SH-SY5Y (cell line): ENCODE results near the gene RBM18.
A peak's percentile ranks its signal among the peaks of the same experiment; 100 is the strongest.

Source experiments
- GATA2 ChIP-seq: IDR thresholded peaks from 2 replicates; pipeline ENCODE4 v1.6.1; 2011; ENCODE audit warnings: mild to moderate bottlenecking, low read depth, low read length
- GATA3 ChIP-seq: IDR thresholded peaks from 2 replicates; pipeline ENCODE4 v1.6.1; 2011; ENCODE audit warnings: low read depth, mild to moderate bottlenecking, low read length, moderate library complexity

RBM18 gene

DNA sequence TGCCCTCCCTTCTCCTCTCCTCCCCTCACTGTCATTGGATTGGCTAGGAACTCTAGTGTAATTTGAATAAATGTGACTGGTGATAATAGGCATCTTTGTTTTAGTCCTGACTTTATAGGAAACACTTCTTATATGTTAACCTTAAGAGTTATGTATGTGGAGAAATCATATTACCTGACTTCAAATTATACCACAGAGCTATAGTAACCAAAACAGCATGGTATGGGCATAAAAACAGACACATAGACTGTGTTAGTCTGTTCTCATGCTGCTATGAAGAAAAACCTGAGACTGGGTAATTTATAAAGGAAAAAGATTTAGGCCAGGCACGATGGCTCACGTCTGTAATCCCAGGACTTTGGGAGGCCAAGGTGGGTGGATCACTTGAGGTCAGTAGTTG is 9.4 kb upstream of the RBM18 start:
- TF ChIP-seq GATA2 = no peak
- TF ChIP-seq GATA3 = no peak

DNA sequence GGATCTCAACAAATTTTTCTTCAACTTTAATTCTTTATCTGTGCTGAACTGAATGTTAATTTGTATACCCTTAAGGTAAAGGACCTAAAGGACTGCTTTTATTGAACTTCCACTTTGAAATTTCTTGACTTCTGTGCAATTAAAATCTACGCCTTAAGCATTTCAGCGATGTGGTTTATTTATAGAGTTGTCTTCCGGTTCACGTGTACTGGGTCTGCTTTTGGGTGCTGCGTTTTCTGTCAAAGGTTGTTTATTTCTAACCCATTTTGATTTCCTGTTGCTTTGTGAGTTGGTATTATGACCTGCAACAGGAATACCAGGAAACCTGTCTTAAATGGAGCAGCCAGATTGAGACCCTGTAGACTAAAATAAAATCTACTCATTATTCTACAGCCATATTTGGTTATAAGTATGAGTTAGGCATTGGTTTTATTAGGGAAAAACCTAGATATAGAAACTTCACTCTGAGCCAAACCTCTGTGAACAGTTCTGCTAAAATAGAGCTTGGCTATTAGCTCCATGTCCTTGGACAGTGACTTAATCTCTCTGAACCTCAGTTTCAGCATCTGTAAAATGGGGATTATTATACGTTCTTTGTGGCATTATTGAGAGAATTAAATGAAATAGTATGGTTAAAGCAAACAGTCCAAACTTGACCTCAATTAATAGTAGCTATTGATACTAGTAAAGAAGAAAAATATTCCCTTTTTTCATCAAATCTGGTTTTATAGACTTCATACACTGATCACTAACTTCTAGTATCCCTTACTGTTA is 3.6 kb upstream of the RBM18 start:
- TF ChIP-seq GATA3 (no peak), GATA2 (no peak)

DNA sequence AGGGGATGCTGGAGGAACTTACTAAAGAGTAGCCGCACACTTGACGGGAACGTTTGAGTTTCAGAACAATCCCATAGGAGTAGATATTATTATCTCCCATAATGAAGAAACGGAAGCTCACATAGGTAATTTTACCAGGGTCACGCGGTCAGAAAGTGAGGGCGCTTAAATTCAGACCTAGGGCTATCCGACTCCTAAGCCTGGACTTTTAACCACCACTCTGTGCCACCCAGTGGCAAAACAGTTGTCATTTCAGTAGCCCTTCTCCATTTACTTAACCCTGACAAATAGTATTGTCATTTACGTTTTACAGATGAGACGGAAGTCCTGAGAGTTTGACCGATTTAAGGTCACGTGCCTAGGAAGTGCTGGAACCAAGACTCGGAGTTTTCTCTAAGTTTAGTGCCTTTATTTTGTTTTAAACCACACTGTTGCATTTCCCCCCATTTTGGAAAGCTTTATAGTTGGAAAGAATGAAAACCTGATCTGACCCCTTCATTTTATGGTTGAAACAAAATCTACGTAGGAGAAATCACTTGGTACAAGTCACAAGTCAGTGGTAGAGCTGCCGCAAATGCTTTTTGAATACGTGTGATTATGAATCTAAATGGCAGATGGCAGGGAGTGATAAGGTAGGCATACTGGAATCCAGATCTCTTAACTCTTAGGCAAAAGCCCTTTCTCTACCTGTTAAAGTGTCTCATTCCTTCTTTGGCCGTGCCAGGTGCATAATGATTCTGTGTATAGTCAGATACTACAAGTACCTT is 692 bp upstream of the RBM18 start:
- TF ChIP-seq GATA3 (no peak), GATA2 (peak; percentile 21; the same call in 1 of the 2 replicates)

DNA sequence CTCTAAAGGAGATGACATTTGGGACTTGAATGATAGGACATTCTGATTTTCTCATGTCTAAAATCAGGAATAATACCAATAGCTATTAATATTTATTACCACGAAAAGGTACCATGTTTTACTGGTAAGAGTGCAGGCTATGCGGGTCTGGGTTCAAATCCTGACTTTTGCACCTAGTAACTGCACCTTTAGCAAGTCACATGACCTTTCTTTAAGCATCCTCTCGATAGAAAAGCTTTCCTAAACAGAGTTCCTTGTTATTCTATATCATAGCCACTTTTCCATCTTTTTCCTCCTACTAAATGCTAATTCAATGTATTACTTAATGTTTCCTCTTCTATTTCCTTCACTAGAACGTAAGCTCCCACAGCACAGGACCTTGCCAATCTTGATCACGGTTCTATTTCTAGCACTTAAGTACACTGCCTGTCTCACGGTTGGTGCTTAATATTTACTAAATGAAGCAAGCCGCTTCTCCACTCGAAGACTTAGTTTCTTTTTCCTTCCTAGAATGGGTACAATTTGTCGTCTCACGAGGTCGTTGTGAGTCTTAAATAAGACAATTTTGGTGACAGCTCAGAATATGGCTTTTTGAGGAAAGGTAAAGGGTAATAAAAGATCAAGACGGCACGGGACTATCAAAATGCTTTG is 816 bp downstream of the RBM18 start:
- TF ChIP-seq GATA3 = no peak
- no peak for TF ChIP-seq GATA2

DNA sequence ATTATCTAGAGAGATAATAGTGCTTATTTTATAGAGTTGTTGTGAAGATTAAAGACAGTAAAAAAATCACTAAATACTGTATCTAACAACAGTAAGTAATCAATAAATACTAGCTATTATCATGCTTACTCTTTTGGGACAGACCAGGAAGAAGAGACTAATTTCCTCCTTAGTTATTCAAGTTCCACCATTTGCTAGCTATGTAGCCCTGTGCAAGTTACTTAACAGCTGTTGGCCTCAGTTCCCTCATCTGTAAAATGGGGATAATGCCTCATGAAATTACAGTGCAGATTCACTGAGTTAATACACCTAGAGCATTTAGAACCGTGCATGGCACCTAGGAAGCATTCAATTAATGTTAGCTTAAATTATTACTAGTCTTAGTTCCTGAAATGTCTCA is 2.6 kb downstream of the RBM18 start:
- TF ChIP-seq GATA2 (no peak), GATA3 (no peak)

DNA sequence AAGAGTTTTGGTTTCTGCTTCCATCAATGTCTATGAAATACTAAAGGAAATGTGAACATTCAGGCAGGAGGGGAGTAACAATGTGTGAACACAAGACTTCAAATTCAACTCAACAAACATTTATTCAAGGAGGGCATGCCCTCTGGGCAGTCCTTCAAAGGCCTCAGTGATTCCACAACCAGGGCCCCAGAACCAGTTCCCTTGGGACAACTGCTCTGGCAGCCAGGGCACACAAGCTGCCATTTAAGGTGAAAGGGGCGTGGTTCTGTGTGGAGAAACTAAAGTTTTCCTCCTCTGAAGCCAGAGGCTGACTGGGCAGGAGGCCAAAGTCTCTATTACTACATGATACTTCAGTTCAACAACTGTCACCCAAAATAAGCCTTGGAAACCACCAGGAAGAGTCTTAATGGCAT is 3.2 kb downstream of the RBM18 start:
- TF ChIP-seq GATA3 (no peak), GATA2 (no peak)

DNA sequence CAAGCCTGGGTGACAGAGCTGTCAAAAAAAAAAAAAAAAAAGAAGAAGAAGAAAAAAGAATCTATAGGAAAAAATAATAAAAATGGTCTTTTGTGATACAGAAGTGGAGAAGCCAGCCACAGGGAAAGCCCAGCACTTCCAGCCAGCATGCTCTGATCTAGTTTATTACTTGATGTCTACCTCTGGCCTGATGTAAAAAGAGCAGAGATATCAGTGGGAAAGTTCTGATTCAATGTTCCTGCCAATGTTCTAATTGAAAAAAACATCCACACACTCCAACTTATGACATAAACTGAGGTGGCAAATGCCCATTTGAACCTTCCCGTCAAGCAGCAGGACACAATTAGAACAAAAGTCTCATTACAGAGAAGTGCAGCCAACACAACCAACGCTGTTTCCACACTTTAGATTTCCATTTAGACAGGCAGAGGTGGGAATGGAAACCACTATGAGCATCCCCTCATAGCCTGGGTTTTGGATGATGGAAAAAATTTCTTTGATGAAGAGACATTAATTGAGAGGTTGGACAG is 5.7 kb downstream of the RBM18 start:
- no peak for TF ChIP-seq GATA2
- no peak for TF ChIP-seq GATA3

DNA sequence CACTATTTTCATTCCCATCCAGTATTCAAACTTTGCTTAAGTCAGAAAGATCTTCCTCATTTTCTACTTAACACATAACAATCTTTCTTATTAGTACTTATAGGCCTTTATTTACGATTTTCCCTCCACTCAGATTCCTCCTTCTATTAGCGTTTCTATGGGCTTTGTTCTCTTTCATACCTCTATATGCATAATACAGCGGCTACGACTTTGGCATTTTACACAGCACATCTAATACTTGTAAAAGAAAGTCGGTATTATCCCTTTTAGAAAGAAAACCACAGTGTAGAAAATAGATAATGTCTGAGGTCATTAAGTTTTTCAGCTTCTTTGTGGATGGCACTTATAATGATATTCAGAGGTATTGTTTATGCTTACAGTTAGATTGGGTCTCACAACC is 8.4 kb downstream of the RBM18 start:
- TF ChIP-seq GATA2 (no peak), GATA3 (no peak)

DNA sequence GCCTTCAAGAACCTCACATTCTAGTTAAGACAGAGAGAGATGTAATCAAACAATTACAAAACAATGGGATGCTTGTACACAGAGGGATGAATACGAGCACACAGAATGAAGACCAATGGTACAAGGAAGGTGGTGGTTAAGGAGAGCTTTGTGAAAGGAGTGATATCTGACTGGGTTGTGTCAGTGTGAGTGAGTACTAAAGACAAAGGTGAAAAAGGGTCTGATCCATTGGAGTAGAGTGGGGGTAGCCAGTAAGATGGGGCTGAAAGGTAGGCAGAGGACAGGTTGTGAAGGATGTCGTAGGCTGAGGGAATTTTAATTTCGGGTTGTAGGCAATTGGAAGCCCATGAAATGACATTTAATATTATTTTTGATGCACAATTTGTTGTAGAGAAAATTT is 9.9 kb downstream of the RBM18 start:
- TF ChIP-seq GATA3 = no peak
- no peak for TF ChIP-seq GATA2

DNA sequence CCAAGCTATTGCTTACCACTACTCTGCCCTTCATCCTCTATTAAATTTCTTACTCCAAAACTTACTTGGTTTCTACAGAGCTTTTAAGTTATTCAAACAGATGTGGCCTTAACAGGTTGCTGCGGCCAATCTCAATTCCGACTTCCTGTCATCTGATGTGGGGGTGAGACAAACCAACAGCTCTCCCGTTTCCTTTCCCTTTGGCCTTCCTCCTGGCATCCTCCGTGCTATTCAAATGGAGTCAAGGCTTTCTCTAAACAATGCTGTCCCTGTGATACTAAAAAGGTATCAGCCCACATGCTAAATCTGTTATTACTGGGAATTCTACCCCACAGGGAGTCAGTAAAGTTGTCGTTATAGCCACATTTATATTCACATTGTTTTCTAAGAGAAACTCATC is 11.8 kb downstream of the RBM18 start:
- TF ChIP-seq GATA3 (no peak), GATA2 (no peak)

DNA sequence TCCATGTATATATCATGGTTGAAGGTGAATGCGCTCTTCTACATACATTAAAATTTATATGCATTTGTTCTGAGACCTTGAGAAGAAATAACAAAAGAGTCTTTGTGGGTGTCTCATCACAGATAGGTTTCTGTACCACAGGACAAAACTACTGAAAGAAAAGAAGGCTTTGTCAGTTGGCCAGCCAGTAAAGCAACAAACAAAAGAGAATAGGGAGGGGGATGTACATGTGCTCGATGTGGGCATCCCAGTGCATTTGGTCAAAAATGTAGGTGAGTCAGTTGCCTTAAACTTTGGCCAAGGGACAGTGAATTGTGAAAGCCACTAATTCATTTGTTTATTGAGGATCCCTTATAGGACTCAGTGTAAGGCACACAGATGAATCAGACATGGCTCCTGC is 13.3 kb downstream of the RBM18 start:
- TF ChIP-seq GATA2 (no peak), GATA3 (no peak)

DNA sequence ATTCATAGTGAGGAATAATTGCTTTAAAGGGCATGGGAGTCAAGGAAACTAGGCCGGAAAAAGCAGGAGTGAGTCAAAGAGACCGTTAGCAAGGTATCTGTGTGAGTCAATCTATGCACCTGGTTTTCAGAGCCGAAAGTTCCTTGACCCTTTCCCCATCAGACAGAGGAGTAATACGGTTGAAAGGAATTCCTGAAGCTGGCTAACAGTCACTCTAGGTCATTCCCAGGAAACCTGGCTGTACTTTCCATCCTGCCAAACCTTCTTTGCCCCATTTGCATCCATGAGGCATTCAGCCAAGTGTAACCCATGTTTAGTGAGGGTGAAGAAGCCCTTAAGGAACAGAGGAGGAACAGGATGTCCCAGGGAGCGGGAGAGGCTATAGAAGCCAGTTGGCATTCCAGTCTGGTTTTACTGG is 16.2 kb downstream of the RBM18 start:
- TF ChIP-seq GATA2 (no peak), GATA3 (no peak)

DNA sequence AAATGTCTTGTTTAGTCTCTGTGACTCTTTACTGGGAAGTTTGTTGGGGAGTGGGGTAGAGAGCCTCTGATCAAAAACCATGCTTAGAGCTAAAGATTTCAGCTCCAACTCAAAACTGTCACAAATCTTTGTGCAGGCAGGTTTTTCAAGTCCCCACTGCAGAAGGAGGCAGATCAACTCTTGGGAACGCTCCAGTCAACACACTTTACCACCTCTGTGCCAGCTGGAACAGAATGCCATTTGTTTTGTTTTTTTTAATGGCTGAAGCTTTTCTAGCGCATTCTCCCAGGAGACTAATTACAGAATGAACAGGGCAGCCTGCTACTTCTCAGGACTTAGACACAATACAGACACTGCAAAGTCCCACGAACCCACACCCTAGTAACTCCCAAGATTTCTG is 18.0 kb downstream of the RBM18 start:
- TF ChIP-seq GATA3 (no peak), GATA2 (no peak)

DNA sequence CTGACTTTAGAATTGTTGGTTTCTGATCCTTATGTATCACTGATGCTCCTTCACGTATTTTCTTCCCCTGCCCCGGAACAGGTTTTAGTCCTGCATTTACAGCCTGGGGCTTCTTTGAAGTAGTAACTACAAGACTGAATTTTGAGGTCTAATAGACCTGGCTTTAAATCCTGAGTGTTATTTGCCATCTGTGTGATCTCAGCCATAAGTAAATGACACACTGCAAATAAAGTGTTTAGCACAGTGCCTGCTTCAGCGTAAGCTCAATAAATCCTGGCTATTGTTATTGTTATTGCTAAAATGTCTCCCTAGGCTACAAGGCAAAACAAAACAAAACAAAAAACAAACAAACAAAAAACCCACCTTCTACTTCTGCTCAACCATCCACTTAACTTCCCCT is 20.3 kb downstream of the RBM18 start:
- no peak for TF ChIP-seq GATA3
- no peak for TF ChIP-seq GATA2

DNA sequence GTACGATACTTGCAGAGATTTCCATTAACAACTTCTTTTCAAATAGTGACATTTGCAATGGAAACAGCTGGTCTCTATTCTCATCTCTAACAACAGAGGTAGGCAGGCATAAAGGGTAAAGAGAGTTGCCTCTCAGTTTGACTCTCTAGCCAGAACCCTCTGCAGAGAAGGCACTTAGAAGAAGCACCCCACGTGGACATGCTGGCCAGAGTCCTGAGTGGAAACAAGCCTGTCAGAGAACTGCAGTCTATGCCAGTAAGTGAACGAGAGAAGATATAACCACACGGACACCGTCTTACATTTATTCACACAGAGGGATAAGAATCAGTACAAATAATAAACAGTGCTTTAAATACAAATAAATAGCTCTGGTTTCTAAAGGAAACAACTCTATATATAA is 24.9 kb downstream of the RBM18 start:
- TF ChIP-seq GATA2 = no peak
- TF ChIP-seq GATA3 = no peak

DNA sequence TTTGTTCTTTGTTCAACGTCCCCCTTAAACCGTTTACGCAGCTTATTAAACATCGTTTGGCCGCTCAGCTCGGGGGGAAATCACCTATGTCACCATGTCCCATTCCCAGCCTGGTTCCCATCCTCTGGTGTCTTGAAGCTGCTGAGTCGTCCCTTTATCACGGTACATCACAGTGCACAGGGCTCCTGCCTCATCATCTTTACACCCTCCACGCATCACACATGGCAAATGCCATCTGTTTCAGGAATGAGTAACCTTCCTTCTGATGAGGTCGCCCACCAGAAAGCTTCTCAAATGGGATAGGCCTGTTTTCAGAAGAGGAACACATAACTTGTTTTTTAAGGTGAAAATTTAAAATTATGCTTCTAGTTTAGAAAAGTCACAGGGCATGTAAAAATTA is 28.0 kb downstream of the RBM18 start:
- TF ChIP-seq GATA3 = no peak
- no peak for TF ChIP-seq GATA2
